GM23338 (cell line): ENCODE measurements around the gene GRAMD1C. TPM values are rescaled to one million over a fixed set of nuclear protein-coding genes. Genes with fewer than 3 reads are reported as not detected.

Experiments
- ATAC-seq: fragments of 200-7000 bp; cut with Tn5 transposase; 3 replicates; pipeline ENCODE4 v1.9.1; 2020
- DNase-seq: peaks from one replicate; pipeline ENCODE4 v3.0.0-alpha.2; 2015; ENCODE audit warnings: low spot score
- H2AFZ ChIP-seq: fragments of 200-600 bp; sonication (generic); 2 replicates; pipeline ENCODE4 v1.8.0; 2016; ENCODE audit warnings: antibody characterized with exemption, mild to moderate bottlenecking, moderate library complexity
- H3F3A ChIP-seq: fragments of 200-600 bp; sonication (generic); replicated peaks from 2 replicates; pipeline ENCODE4 v1.8.0; 2017; ENCODE audit warnings: antibody characterized with exemption, mixed run types, low read depth
- H3K27ac ChIP-seq: fragments of 200-600 bp; sonication (generic); 2 replicates; pipeline ENCODE4 v1.6.1; 2016; ENCODE audit warnings: low read depth
- H3K27me3 ChIP-seq: fragments of 200-600 bp; sonication (generic); 2 replicates; pipeline ENCODE4 v1.8.0; 2016; ENCODE audit warnings: mild to moderate bottlenecking, mixed run types, moderate library complexity; ENCODE audit not compliant: insufficient read depth
- H3K36me3 ChIP-seq: fragments of 200-600 bp; sonication (generic); 2 replicates; pipeline ENCODE4 v1.8.0; 2016; ENCODE audit warnings: mild to moderate bottlenecking; ENCODE audit not compliant: insufficient read depth
- H3K4me1 ChIP-seq: fragments of 200-600 bp; sonication (generic); 2 replicates; pipeline ENCODE4 v1.8.0; 2016; ENCODE audit warnings: mild to moderate bottlenecking, moderate library complexity; ENCODE audit not compliant: insufficient read depth
- H3K4me2 ChIP-seq: fragments of 200-600 bp; sonication (generic); 2 replicates; pipeline ENCODE4 v1.7.1; 2017; ENCODE audit warnings: mixed run types
- H3K4me3 ChIP-seq: fragments of 200-600 bp; sonication (generic); 2 replicates; pipeline ENCODE4 v1.6.1; 2016; ENCODE audit warnings: mixed run types
- H3K79me2 ChIP-seq: fragments of 200-600 bp; sonication (generic); replicated peaks from 2 replicates; pipeline ENCODE4 v1.8.0; 2017; ENCODE audit warnings: mild to moderate bottlenecking; ENCODE audit not compliant: insufficient read depth
- H3K9me2 ChIP-seq: fragments of 200-600 bp; sonication (generic); 2 replicates; pipeline ENCODE4 v1.8.0; 2017; ENCODE audit not compliant: insufficient read depth
- H4K20me1 ChIP-seq: fragments of 200-600 bp; sonication (generic); replicated peaks from 2 replicates; pipeline ENCODE4 v1.8.0; 2017; ENCODE audit warnings: mild to moderate bottlenecking; ENCODE audit not compliant: insufficient read depth
- H3K27ac Mint-ChIP-seq: 2 replicates; pipeline ENCODE4 v1.8.0; 2020; ENCODE audit warnings: inconsistent platforms, mild to moderate bottlenecking, moderate library complexity, mixed read lengths
- H3K27me3 Mint-ChIP-seq: 3 replicates; pipeline ENCODE4 v1.8.0; 2022; ENCODE audit warnings: low read depth, mild to moderate bottlenecking, moderate library complexity, mixed read lengths, inconsistent platforms; ENCODE audit not compliant: insufficient read depth, poor library complexity
- H3K36me3 Mint-ChIP-seq: 3 replicates; pipeline ENCODE4 v1.8.0; 2021; ENCODE audit warnings: low read depth, mild to moderate bottlenecking, inconsistent platforms, moderate library complexity, mixed read lengths
- H3K4me1 Mint-ChIP-seq: 3 replicates; pipeline ENCODE4 v1.8.0; 2020; ENCODE audit warnings: mild to moderate bottlenecking, inconsistent platforms, mixed read lengths
- H3K4me3 Mint-ChIP-seq: 3 replicates; pipeline ENCODE4 v1.8.0; 2021; ENCODE audit warnings: moderate library complexity, mild to moderate bottlenecking, inconsistent platforms, mixed read lengths
- H3K9me3 Mint-ChIP-seq: 3 replicates; pipeline ENCODE4 v1.8.0; 2020; ENCODE audit warnings: moderate library complexity, mild to moderate bottlenecking, inconsistent platforms, mixed read lengths
- CREB1 ChIP-seq: fragments of 250-450 bp; sonication (Bioruptor Pico); IDR thresholded peaks from 2 replicates; pipeline ENCODE4 v1.5.0; 2020; ENCODE audit warnings: low read depth, mild to moderate bottlenecking, moderate library complexity
- CTCF ChIP-seq, 2 experiments: fragments of 200-600 bp in 1 of 2; sonication (generic) in 1 of 2; conservative IDR thresholded peaks; 2 replicates each; pipeline versions ENCODE4 v1.5.1 to v1.6.1; 2016 to 2017; ENCODE audit warnings: antibody characterized with exemption in 2 of 2, low read depth in 2 of 2, mild to moderate bottlenecking in 2 of 2, moderate library complexity in 1 of 2
- ETS1 ChIP-seq: IDR thresholded peaks from 2 replicates; pipeline ENCODE4 v1.6.1; 2016; ENCODE audit warnings: antibody characterized with exemption
- EZH2 ChIP-seq: fragments of 200-600 bp; sonication (generic); IDR thresholded peaks from one replicate; pipeline ENCODE4 v1.8.0; 2017; ENCODE audit warnings: antibody characterized with exemption, mild to moderate bottlenecking, low read depth; ENCODE audit not compliant: unreplicated experiment
- EZH2phosphoT487 ChIP-seq: fragments of 200-600 bp; sonication (generic); IDR thresholded peaks from one replicate; pipeline ENCODE4 v1.8.1; 2018; ENCODE audit warnings: antibody characterized with exemption; ENCODE audit not compliant: unreplicated experiment
- JUNB ChIP-seq: IDR thresholded peaks from one replicate; pipeline ENCODE4 v1.6.1; 2016; ENCODE audit warnings: antibody characterized with exemption; ENCODE audit not compliant: unreplicated experiment
- NANOG ChIP-seq: IDR thresholded peaks from 2 replicates; pipeline ENCODE4 v1.6.1; 2016; ENCODE audit warnings: antibody characterized with exemption, borderline replicate concordance
- POLR2AphosphoS5 ChIP-seq: IDR thresholded peaks from 2 replicates; pipeline ENCODE4 v1.6.1; 2016; ENCODE audit warnings: antibody characterized with exemption, low read depth
- REST ChIP-seq: IDR thresholded peaks from one replicate; pipeline ENCODE4 v1.6.1; 2018; ENCODE audit warnings: antibody characterized with exemption; ENCODE audit not compliant: unreplicated experiment
- STAT1 ChIP-seq: IDR thresholded peaks from one replicate; pipeline ENCODE4 v1.6.1; 2016; ENCODE audit warnings: antibody characterized with exemption; ENCODE audit not compliant: unreplicated experiment
- ZNF114 ChIP-seq: fragments of 250-450 bp; sonication (Bioruptor Pico); IDR thresholded peaks from 2 replicates; pipeline ENCODE4 v1.5.0; 2020; ENCODE audit warnings: mild to moderate bottlenecking, moderate library complexity
- ZNF331 ChIP-seq: fragments of 250-450 bp; sonication (Bioruptor Pico); IDR thresholded peaks from 2 replicates; pipeline ENCODE4 v1.5.0; 2020; ENCODE audit warnings: low read depth, mild to moderate bottlenecking, moderate library complexity
- ZNF462 ChIP-seq: fragments of 250-450 bp; sonication (Bioruptor Pico); IDR thresholded peaks from 2 replicates; pipeline ENCODE4 v1.5.0; 2020; ENCODE audit warnings: mild to moderate bottlenecking, moderate library complexity
- polyA plus RNA-seq: library from polyadenylated mRNA; unstranded; fragments of >200 nt; fragmentation: Nextera tagmentation; extraction: Ambion mirVana; gene quantifications from 2 replicates; pipeline ENCODE4 v1.2.1, GENCODE V29; 2016
- total RNA-seq: library from RNA; depleted of rRNA; stranded (reverse); fragments of >200 nt; shearing (Covaris generic); gene quantifications from 2 replicates; pipeline ENCODE4 v1.2.3, GENCODE V29; 2014

Gene GRAMD1C
- total and polyA plus RNA-seq, 2 experiments from 2014 or later: 3.3 to 3.6 TPM

- DNase-seq: no peak
- Mint-ChIP-seq H3K27me3 (peaks cover 5% of the 10 kb centered on the region), H3K4me1 (no peaks in the 10 kb centered on the region), H3K27ac (no peak overlapping the region), H3K4me3 (no peak overlapping the region), H3K9me3 (no peaks in the 10 kb centered on the region), H3K36me3 (peaks cover 47% of the 10 kb centered on the region)
- Histone ChIP-seq H3K4me1 (no peaks in the 10 kb centered on the region), H3K27ac (no peak overlapping the region), H3K4me3 (no peak overlapping the region), H3K36me3 (peaks cover 13% of the 10 kb centered on the region; the same call in 1 of the 2 replicates), H3K4me2 (no peak overlapping the region), H3K27me3 (no peaks in the 10 kb centered on the region), H4K20me1 (no peaks in the 10 kb centered on the region), H3F3A (no peaks in the 10 kb centered on the region), H3K79me2 (no peaks in the 10 kb centered on the region), H2AFZ (no peak overlapping the region), H3K9me2 (no peaks in the 10 kb centered on the region)
- TF ChIP-seq ZNF114: no peak
- no peak for TF ChIP-seq ETS1
- TF ChIP-seq EZH2: no peak
- no peak for TF ChIP-seq EZH2phosphoT487
- no peak for TF ChIP-seq ZNF331 (CRISPR knock-in tag)
- no peak for TF ChIP-seq NANOG
- no peak for TF ChIP-seq POLR2AphosphoS5
- TF ChIP-seq REST: no peak
- no peak for TF ChIP-seq CTCF (conservative IDR thresholded peaks at IDR 0.05; ENCODE audit: low read depth in 2 of 2)
- no peak for TF ChIP-seq ZNF462 (CRISPR knock-in tag)
- no peak for TF ChIP-seq CREB1 (CRISPR knock-in tag)
- no peak for TF ChIP-seq STAT1
- TF ChIP-seq JUNB: no peak
- no peak for ATAC-seq
Observed at GRCh38 chr3:113805249-113805648, 33.3 kb upstream of the GRAMD1C start.
